IgD-negative memory B cell (primary cell): Measurements from ENCODE around the gene IKZF3. TPM values are rescaled to one million over a fixed set of nuclear protein-coding genes. Genes with fewer than 3 reads are reported as not detected.
"Not testable (repeated sequence)": the region's sequence is repeated elsewhere in the genome, so short reads cannot be mapped to it uniquely, and the experiment has no call there.

Experiments
- H3K27ac Mint-ChIP-seq, 3 donors: one replicate each; pipeline ENCODE4 v1.8.0; 2020 to 2022; ENCODE audit warnings: mild to moderate bottlenecking in 3 of 3, mixed read lengths in 3 of 3, moderate library complexity in 1 of 3
- H3K27me3 Mint-ChIP-seq: one replicate; pipeline ENCODE4 v1.8.0; 2021; ENCODE audit warnings: mixed read lengths
- H3K36me3 Mint-ChIP-seq: one replicate; pipeline ENCODE4 v1.8.0; 2020; ENCODE audit warnings: mild to moderate bottlenecking, mixed read lengths
- H3K4me1 Mint-ChIP-seq, 3 donors: one replicate each; pipeline ENCODE4 v1.8.0; 2020 to 2022; ENCODE audit warnings: mixed read lengths in 3 of 3, mild to moderate bottlenecking in 1 of 3
- H3K4me3 Mint-ChIP-seq, 4 donors: one replicate each; pipeline ENCODE4 v1.8.0; 2020 to 2022; ENCODE audit warnings: mild to moderate bottlenecking in 4 of 4, mixed read lengths in 4 of 4, moderate library complexity in 3 of 4
- H3K9me3 Mint-ChIP-seq, 3 donors: one replicate each; pipeline ENCODE4 v1.8.0; 2020 to 2021; ENCODE audit warnings: mixed read lengths in 3 of 3, mild to moderate bottlenecking in 1 of 3
- polyA plus RNA-seq: library from polyadenylated mRNA; unstranded; fragments of 300-500 nt; fragmentation: Illumina TruSeq; gene quantifications from one replicate; pipeline ENCODE4 v1.2.3, GENCODE V29; 2021

IKZF3 gene
- 103 TPM for polyA plus RNA-seq

DNA sequence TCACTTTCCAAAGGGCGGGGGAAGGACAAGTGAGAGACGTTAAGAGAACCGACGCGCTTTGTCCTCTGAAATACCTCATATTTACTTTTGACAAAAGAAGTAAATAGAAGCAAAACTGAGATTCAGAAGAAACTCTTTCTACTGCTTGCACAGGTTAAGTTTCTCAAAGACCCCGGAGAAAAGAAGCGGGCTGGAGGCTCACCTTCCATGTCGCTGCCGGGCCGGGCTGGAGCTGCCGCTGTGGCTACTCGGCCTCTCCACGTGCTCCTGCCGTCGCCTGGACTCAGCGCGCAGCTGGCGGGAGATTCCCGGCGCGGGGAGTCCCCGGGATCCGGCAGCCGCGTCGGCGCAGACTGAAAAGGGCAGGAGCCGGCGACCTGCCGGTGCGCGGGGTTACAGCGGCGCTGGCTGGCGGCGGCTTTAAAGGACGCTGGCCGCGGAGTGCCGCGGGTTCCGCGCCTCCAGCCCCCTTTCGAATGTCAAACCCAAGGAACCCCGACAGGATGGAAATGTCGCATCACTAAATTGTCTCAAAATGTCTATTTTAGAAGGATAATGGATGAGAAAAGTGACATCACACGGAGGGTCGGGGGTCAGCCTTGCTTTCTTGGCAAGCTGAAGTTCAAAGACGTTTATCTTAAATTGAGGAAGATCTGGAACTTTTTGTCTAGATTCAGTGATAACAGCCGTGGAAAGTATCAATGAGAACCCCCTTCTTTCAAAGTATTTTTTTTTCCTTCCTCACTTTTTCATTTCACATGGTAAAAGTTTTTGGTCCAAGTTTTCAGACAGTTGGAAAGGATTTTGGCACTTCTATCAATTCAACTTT lies at the start of gene IKZF3:
TSS of gene IKZF3 (minus strand) at position 395 of the 829 bp plus-strand sequence. CDS start at position 209, 186 bp downstream.
- Mint-ChIP-seq H3K4me3 (peak within 1 kb of the TSS; percentile 96 to 100 (median 97)), H3K27me3 (no peaks in the 10 kb centered on the region), H3K36me3 (peaks cover 16% of the 10 kb centered on the region), H3K27ac (peak within 1 kb of the TSS; percentile 89 to 98 (median 94)), H3K9me3 (peaks cover 0 to 3% (median 0%) of the 10 kb centered on the region in 3 donors), H3K4me1 (peaks cover 39 to 43% (median 41%) of the 10 kb centered on the region in 3 donors)

DNA sequence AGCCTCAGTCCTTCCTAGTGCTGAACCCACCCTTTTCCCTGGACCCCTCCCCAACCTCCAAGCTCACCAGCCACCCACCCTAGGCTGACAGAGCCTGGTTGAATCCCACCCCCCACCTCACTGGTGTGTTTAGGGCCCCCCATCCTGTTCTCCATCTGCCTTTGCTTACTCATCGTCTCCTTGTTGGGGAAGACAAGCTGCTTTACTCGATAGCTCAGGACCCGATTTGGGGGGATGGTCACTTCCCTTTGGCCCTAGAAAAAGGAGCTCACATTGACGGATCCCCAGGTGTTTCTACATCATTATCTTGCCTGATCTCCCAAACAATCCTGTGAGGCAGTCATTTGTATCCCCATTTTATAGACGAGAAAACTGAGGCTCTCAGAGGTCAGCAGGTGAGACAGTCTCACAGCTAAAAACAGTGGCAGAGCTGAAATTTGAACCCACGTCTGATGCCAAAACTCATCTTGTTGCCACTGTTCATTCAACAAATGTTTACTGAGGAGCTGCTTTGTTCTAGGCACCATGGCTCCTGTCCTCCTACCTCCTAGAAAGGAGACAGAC lies 44.8 kb upstream of the IKZF3 start:
- Mint-ChIP-seq H3K36me3 (peaks cover 2% of the 10 kb centered on the region), H3K27ac (peak overlapping the region in 1 of 3 donors; percentile 45), H3K27me3 (no peaks in the 10 kb centered on the region), H3K4me3 (no peak overlapping the region), H3K9me3 (no peaks in the 10 kb centered on the region), H3K4me1 (no peaks in the 10 kb centered on the region)

DNA sequence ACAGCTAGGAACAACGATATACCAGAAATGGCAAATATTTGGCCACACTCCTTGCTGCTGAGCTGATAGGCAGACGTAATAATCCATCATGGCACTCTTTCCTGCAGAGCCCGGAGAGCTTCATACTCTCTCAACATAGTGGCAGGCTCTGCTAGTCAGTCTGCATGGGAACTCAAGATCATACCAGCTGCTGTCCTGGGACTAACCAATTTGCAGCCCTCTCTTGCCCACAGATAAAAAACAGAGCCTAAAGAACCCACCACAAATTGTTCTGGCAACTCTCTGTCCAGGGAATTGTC lies 40.8 kb upstream of the IKZF3 start:
- Mint-ChIP-seq H3K4me3 (no peak overlapping the region), H3K27me3 (no peaks in the 10 kb centered on the region), H3K9me3 (no peaks in the 10 kb centered on the region), H3K36me3 (peaks cover 4% of the 10 kb centered on the region), H3K4me1 (peaks cover 0 to 5% (median 4%) of the 10 kb centered on the region in 3 donors), H3K27ac (peak overlapping the region in 1 of 3 donors; percentile 74)

DNA sequence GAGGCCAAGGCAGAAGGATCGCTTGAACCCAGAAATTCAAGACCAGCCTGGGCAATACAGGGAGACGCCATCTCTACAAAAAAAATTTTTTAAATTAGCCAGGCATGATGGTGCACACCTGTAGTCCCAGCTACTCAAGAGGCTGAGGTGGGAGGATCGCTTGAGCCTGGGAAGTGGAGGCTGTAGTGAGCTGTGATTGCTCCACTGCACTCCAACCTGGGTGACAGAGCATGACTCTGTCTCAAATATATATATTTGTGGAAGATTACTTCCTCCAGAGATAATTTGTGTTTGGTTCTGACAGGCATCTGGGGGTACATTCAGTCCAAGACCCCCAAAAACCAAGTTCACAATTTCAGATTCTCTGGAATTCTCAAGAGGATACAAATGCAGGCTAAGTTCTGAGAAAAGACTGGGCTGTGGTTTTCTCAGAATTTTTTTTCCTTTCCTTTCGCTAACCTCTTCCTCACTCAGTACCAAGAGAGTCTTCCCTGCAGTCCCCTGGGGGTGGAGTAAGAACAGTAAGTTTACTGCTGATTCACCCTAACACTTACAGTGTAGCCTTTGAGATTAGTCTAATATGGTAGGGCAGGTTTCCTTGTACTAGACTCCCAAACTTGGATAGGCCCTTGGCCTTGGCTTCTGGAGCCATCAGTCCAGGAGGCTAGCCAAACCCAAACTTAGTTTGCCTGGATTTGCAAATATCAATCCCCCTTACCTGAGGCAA lies 39.2 kb upstream of the IKZF3 start:
- Mint-ChIP-seq H3K36me3 (peaks cover 6% of the 10 kb centered on the region), H3K4me3 (peak overlapping the region in 1 of 4 donors; percentile 49), H3K4me1 (peaks cover 0 to 7% (median 4%) of the 10 kb centered on the region in 3 donors), H3K27me3 (no peaks in the 10 kb centered on the region), H3K27ac (peak overlapping the region in 1 of 3 donors; percentile 87), H3K9me3 (no peaks in the 10 kb centered on the region)

DNA sequence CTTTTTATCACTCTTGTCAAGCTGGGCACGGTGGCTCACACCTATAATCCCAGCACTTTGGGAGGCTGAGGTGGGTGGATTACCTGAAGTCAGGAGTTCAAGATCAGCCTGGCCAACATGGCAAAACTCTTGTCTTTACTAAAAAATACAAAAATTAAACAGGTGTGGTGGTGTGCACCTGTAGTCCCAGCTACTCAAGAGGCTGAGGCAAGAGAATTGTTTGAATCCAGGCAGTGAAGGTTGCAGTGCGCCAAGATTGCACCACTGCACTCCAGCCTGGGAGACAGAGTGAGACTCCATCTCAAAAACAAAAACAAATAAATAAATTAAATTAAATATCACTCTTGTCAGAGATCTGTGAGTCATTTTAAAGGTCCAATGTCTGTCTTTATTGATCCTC lies 37.9 kb upstream of the IKZF3 start:
- not testable (repeated sequence) for H3K9me3 Mint-ChIP-seq, H3K36me3 Mint-ChIP-seq, H3K27me3 Mint-ChIP-seq, H3K4me3 Mint-ChIP-seq, H3K27ac Mint-ChIP-seq, H3K4me1 Mint-ChIP-seq

DNA sequence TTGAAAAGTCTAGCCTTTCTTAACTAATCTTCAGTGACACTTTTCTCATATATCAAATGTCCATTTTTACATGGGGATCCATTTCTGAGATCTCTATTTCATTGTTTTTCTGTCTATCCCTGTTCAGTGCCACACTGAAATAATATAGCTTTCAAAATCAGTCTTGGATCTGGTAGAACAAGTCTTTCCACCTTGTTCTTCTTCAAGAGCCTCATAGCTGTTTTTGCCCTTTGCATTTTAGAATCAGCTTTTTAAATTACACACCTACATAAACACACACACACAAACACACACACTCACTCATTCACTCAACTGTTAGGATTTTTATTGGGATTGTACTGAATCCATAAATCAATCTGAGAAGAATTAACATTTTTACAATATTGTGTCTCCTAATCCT lies 35.1 kb upstream of the IKZF3 start:
- Mint-ChIP-seq H3K4me3 (no peak overlapping the region), H3K4me1 (peaks cover 7 to 18% (median 10%) of the 10 kb centered on the region in 3 donors), H3K9me3 (no peaks in the 10 kb centered on the region), H3K27ac (no peak overlapping the region), H3K36me3 (peaks cover 6% of the 10 kb centered on the region), H3K27me3 (no peaks in the 10 kb centered on the region)

DNA sequence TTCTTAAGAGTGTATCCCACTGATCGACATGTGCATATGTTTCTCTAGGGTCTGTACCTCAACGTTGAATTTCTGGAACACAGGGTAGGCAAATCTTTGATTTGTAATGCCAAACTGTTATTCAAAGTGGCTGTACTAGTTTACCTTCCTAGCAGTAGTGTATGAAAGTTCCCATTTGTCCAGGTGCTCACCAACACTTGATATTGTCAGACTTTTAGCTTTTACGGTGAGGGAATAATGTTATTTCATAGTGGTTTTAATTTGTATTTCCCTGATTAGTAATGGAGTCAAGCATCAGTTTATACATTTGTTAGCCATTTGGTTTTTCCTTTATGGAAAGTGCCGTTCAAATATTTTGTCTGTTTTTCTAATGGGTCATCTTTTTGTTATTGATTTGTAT lies 34.0 kb upstream of the IKZF3 start:
- Mint-ChIP-seq H3K27ac (no peak overlapping the region), H3K36me3 (peaks cover 4% of the 10 kb centered on the region), H3K9me3 (no peaks in the 10 kb centered on the region), H3K27me3 (no peaks in the 10 kb centered on the region), H3K4me3 (no peak overlapping the region), H3K4me1 (peaks cover 7 to 16% (median 9%) of the 10 kb centered on the region in 3 donors)

DNA sequence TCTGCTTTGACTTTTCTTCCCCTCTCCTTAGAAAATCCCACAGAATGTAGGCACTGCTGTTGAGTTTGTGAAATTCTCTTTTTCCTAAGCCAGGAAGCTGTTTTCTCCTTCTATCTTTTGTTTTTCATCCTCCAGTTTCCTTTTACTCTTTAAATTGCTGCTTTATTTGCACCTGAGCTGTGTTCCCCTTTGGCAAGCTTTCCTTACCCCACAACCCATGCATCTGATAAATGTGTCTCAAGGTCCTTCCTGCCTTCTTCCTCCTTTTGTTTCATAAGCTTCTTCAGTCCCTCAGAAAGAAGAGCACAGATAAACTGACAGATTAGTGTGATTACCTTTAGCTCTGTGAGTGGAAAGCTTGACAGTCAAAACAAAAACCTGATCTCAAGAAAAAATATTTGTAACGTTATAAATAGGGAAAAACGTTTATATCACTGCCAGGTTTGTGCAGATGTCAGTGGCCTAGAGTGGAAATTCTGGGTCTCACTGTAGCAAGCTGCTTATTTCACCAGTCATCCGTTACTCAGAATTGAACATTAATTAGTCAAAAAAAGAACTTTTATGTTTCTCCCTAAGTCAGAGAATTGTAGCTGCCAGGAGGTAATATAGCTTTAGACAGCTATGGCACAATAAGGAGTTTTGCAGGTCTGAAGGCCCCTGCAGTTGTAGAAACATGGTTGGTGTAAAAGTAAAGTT lies 30.7 kb upstream of the IKZF3 start:
- peaks cover 1% of the 10 kb centered on the region for H3K27me3 Mint-ChIP-seq
- no peak overlapping the region for H3K4me3 Mint-ChIP-seq
- H3K36me3 Mint-ChIP-seq: peaks cover 5% of the 10 kb centered on the region
- no peaks in the 10 kb centered on the region for H3K9me3 Mint-ChIP-seq
- H3K4me1 Mint-ChIP-seq: peaks cover 9 to 23% (median 16%) of the 10 kb centered on the region in 3 donors
- peak overlapping the region in 2 of 3 donors; percentile 8 to 34 for H3K27ac Mint-ChIP-seq

DNA sequence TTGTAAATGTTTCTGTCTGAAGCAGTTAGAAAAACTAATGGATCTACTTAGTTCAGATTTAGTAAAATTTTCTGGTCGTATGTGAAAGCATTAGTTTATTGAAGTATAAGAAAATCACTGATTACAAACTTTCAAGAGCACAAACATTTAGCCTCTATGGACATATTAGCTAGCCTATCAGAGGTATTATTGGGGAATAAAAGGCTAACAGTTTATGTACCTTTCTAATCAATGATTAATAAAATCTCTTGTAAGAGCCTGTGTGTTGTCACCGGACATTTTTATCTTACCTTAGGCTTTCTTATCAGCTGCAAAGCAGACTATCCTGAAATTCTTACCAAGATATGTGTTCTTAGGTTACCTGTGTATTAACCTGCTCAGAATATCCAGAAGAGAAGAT lies 25.1 kb upstream of the IKZF3 start:
- Mint-ChIP-seq H3K4me3 (no peak overlapping the region), H3K27ac (no peak overlapping the region), H3K27me3 (peaks cover 2% of the 10 kb centered on the region), H3K9me3 (no peaks in the 10 kb centered on the region), H3K36me3 (peaks cover 4% of the 10 kb centered on the region), H3K4me1 (peaks cover 7 to 22% (median 12%) of the 10 kb centered on the region in 3 donors)

DNA sequence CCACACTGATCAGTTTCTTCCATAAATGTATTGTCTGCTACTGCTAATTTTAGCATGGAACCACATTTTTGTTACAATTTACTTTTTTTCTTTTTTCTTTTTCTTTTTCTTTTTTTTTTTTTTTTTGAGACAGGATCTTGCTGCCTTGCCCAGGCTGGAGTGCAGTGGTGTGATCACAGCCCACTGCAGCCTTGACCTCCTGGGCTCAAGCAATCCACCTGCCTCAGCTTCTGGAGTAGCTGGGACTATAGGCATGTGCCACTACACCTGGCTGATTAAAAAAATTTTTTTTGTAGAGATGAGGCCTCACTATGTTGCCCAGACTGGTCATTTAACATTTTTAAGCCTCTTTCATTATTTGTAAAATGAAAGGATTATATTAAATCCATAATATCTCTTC lies 23.0 kb upstream of the IKZF3 start:
- H3K36me3 Mint-ChIP-seq: peaks cover 4% of the 10 kb centered on the region
- H3K4me1 Mint-ChIP-seq: peaks cover 9 to 11% (median 10%) of the 10 kb centered on the region in 3 donors
- no peak overlapping the region for H3K27ac Mint-ChIP-seq
- H3K27me3 Mint-ChIP-seq: peaks cover 2% of the 10 kb centered on the region
- no peak overlapping the region for H3K4me3 Mint-ChIP-seq
- no peaks in the 10 kb centered on the region for H3K9me3 Mint-ChIP-seq

DNA sequence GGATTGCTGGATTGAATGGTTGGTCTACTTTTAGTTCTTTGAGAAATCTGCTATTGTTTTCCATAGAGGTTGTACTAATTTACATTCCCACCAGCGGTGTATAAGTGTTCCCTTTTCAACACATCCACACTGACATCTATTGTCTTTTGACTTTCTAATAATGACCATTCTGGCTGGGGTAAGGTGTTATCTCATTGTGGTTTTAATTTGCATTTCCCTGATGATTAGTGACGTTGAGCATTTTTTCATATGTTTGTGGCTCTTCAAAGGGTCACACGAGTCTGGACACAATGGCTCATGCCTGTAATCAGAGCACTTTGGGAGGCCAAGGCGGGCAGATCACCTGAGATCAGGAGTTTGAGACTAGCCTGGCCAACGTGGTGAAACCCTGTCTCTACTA lies 22.0 kb upstream of the IKZF3 start:
- H3K36me3 Mint-ChIP-seq, H3K27ac Mint-ChIP-seq, H3K9me3 Mint-ChIP-seq, H3K27me3 Mint-ChIP-seq: not testable (repeated sequence)
- Mint-ChIP-seq H3K4me1 (peaks cover 9 to 14% (median 13%) of the 10 kb centered on the region in 3 donors), H3K4me3 (peak overlapping the region in 1 of 4 donors; percentile 12)

DNA sequence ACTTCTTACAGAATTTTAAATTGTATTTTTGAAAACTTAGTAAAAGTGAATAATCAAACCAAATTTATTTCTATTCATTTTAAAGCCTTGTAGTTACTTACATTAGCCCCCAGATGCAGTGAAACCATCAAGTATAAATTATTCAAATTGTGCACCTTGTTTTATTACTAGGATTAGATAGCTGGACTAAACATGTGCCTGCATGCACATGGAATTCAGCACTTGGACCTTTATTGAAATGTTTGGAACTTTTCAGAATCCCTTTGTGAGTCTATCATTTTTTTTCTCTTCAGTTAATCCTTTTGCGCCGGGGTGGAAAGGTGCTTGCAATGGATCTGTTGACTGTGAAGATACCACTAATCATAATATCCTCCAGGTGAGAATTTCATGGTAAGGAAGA lies 8.6 kb upstream of the IKZF3 start:
- no peaks in the 10 kb centered on the region for H3K36me3 Mint-ChIP-seq
- no peaks in the 10 kb centered on the region for H3K27me3 Mint-ChIP-seq
- peaks cover 0 to 3% (median 0%) of the 10 kb centered on the region in 3 donors for H3K9me3 Mint-ChIP-seq
- peaks cover 20 to 36% (median 24%) of the 10 kb centered on the region in 3 donors for H3K4me1 Mint-ChIP-seq
- peak overlapping the region; percentile 42 to 90 (median 74) for H3K4me3 Mint-ChIP-seq
- H3K27ac Mint-ChIP-seq: peak overlapping the region in 1 of 3 donors; percentile 40

DNA sequence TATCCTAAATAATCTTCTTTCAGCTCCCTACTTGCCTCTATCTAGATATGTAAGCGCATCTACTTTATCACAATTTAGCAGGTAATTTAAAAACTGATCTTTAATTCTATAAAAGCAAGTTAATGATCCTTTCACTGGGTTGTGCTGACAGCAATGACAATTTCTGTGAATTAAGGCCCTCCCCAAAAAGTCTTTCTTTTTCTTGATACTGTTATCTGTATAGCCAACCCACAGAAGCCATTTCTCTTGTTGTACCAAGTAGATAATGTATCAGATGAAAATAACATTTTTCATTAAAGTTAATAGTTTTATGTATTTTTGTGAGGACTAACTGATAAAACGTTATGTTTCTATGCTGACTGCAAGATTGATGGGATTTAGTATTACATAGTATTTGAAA lies 7.7 kb upstream of the IKZF3 start:
- Mint-ChIP-seq H3K4me3 (peak overlapping the region in 1 of 4 donors; percentile 38), H3K4me1 (peaks cover 30 to 41% (median 33%) of the 10 kb centered on the region in 3 donors), H3K27ac (peak overlapping the region; percentile 12 to 32 (median 25)), H3K36me3 (no peaks in the 10 kb centered on the region), H3K27me3 (no peaks in the 10 kb centered on the region), H3K9me3 (peaks cover 0 to 3% (median 0%) of the 10 kb centered on the region in 3 donors)

DNA sequence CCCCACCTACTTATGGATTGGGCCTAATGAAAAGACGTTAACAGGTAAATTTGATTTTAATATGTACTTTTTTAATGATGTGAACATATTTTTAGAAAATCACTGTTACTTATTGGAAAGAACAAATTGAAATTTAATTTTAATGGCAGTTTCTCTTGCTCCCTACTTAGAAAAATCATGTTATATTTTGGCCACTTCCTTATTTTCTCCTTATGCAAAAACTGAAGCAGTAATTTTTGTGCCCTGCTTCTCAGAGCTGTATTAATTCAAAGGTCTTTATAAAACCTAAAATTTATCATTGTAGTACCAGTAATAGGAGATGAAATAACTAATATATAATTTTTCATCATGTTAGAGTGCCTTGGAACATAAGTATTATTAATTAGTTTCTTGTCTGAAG lies 6.7 kb upstream of the IKZF3 start:
- H3K27me3 Mint-ChIP-seq: no peaks in the 10 kb centered on the region
- peaks cover 37 to 46% (median 40%) of the 10 kb centered on the region in 3 donors for H3K4me1 Mint-ChIP-seq
- peak overlapping the region in 2 of 4 donors; percentile 57 to 73 for H3K4me3 Mint-ChIP-seq
- H3K27ac Mint-ChIP-seq: peak overlapping the region in 1 of 3 donors; percentile 19
- no peaks in the 10 kb centered on the region for H3K36me3 Mint-ChIP-seq
- H3K9me3 Mint-ChIP-seq: peaks cover 0 to 3% (median 0%) of the 10 kb centered on the region in 3 donors
